Measurements from ENCODE around the gene SPDYE3. TPM values are rescaled to one million over a fixed set of nuclear protein-coding genes. Genes with fewer than 3 reads are reported as not detected.
"Not testable (repeated sequence)": the region's sequence is repeated elsewhere in the genome, so short reads cannot be mapped to it uniquely, and the experiment has no call there.

SPDYE3 gene
- polyA plus RNA-seq, 2 of the 4 experiments (the other 2 are of a cell fraction) = 0.04 TPM

- TF ChIP-seq CHD4 (IDR thresholded peaks at IDR 0.05; ENCODE audit: borderline replicate concordance) = no peak
Measured at GRCh38 chr7:100357131-100357561, 49.6 kb downstream of the SPDYE3 start (continued).

- no peak for FAIRE-seq
Measured at GRCh38 chr7:100358027-100358856, 50.7 kb downstream of the SPDYE3 start, which contains the start of gene PILRB. Gene PILRB (plus strand): TSS chr7:100358117. CDS start chr7:100358303, 186 bp downstream.

GRCh38 chr7:100358857-100359212 is 51.3 kb downstream of the SPDYE3 start:
- no peak for TF ChIP-seq TP53 (CRISPR knock-in tag; IDR thresholded peaks at IDR 0.05)
- TF ChIP-seq REST (IDR thresholded peaks at IDR 0.05) = no peak
- no peak for TF ChIP-seq RCOR1 (IDR thresholded peaks at IDR 0.05; ENCODE audit: low read depth, low read length)
- no peak for TF ChIP-seq FOSB (CRISPR knock-in tag; IDR thresholded peaks at IDR 0.05)
- TF ChIP-seq ZNF302 (CRISPR knock-in tag; IDR thresholded peaks at IDR 0.05) = no peak
- DNase-seq (ENCODE audit: low read depth in 1 of 2, low spot score in 1 of 2) = no peak
- H3K4me1 ChIP-seq = no peaks in the 10 kb centered on the region
- ChIA-PET POLR2A (no interaction called here), CTCF (interaction anchor here (0.7 to 1.7 kb wide), 4 partner anchors 9 to 49 kb away, joined by 3 to 5 read pairs (median 3); no protein-coding TSS in a partner anchor)
- no peak overlapping the region for H3K4me3 ChIP-seq
- H3K27ac ChIP-seq = no peak overlapping the region
- WGBS (ENCODE audit: missing lambda C conversion rate) = 95% methylated on average over 8 of the region's 8 CpGs
- FAIRE-seq = no peak
- no peaks in the 10 kb centered on the region for H3K9me3 ChIP-seq
- no peak overlapping the region for H3K4me2 ChIP-seq
- ATAC-seq = 0 out of 6 replicates have a peak, but pooled peaks of 1 of the 2 experiments have one; percentile 3

More at GRCh38 chr7:100358027-100358856, 50.7 kb downstream of the SPDYE3 start, which contains the start of gene PILRB:
- CTCF ChIA-PET = interaction anchor here (0.7 kb wide), 1 partner anchor 10 kb away, joined by 3 read pairs; no protein-coding TSS in a partner anchor
- POLR2A ChIA-PET = no interaction called here
- H3K27ac ChIP-seq = no peak within 1 kb of the TSS
- H3K4me2 ChIP-seq = no peak within 1 kb of the TSS
- H3K9me3 ChIP-seq = no peaks in the 10 kb centered on the region
- no peak within 1 kb of the TSS for H3K4me3 ChIP-seq
- TF ChIP-seq POLR2AphosphoS2 (conservative IDR thresholded peaks at IDR 0.05; ENCODE audit: low read length) (0 out of 2 replicates have a peak, but pooled peaks have one; percentile 55), EP300 (IDR thresholded peaks at IDR 0.05) (no peak)
- 93% methylated on average over 9 of the region's 11 CpGs for WGBS (ENCODE audit: missing lambda C conversion rate)
- ATAC-seq = peak; percentile 14 to 40; a peak in 4 of 6 replicates
- DNase-seq (ENCODE audit: low read depth in 1 of 2, low spot score in 1 of 2) = no peak
- no peaks in the 10 kb centered on the region for H3K4me1 ChIP-seq

- Histone ChIP-seq H3K4me3 (no peak overlapping the region), H3K9me3 (no peaks in the 10 kb centered on the region), H3K4me1 (no peaks in the 10 kb centered on the region), H3K27ac (no peak overlapping the region), H3K4me2 (no peak overlapping the region)
- ChIA-PET POLR2A (no interaction called here), CTCF (interaction anchor here (1.7 kb wide), 1 partner anchor 41 kb away, joined by 3 read pairs; no protein-coding TSS in a partner anchor)
- ATAC-seq = no peak
- FAIRE-seq = no peak
- no peak for TF ChIP-seq PHF8 (IDR thresholded peaks at IDR 0.05; ENCODE audit: borderline replicate concordance, low read depth)
- peak; percentile 95 for TF ChIP-seq ZFP36 (IDR thresholded peaks at IDR 0.05; ENCODE audit: borderline replicate concordance, partially characterized antibody)
- DNase-seq (ENCODE audit: low read depth in 1 of 2, low spot score in 1 of 2) = no peak
- WGBS (ENCODE audit: missing lambda C conversion rate) = 90% methylated on average over 3 of the region's 3 CpGs
Measured at GRCh38 chr7:100360135-100360854, 52.8 kb downstream of the SPDYE3 start.

GRCh38 chr7:100363098-100363497 is 55.6 kb downstream of the SPDYE3 start:
- Histone ChIP-seq H3K4me3 (no peak overlapping the region), H3K4me2 (no peak overlapping the region), H3K27ac (no peak overlapping the region), H3K9me3 (no peaks in the 10 kb centered on the region), H3K4me1 (no peaks in the 10 kb centered on the region)
- POLR2A ChIA-PET = no interaction called here
- CTCF ChIA-PET = no interaction called here
- DNase-seq (ENCODE audit: low read depth in 1 of 2, low spot score in 1 of 2) (no peak), ATAC-seq (no peak), FAIRE-seq (no peak)
- no peak for TF ChIP-seq JUNB (IDR thresholded peaks at IDR 0.05)
- no peak for TF ChIP-seq HDAC2 (IDR thresholded peaks at IDR 0.05)
- TF ChIP-seq ZC3H11A (IDR thresholded peaks at IDR 0.05) = no peak
- TF ChIP-seq JUN (IDR thresholded peaks at IDR 0.05) = no peak
- no peak for TF ChIP-seq KDM5A (IDR thresholded peaks at IDR 0.05)

- H3K27ac ChIP-seq; H3K4me3 ChIP-seq; H3K4me1 ChIP-seq; FAIRE-seq; POLR2A ChIA-PET; H3K9me3 ChIP-seq; ATAC-seq; H3K4me2 ChIP-seq; DNase-seq (ENCODE audit: low read depth in 1 of 2, low spot score in 1 of 2): not testable (repeated sequence)
- CTCF ChIA-PET = interaction anchor here (1.7 kb wide), 1 partner anchor 11 kb away, joined by 4 read pairs; no protein-coding TSS in a partner anchor
- WGBS (ENCODE audit: missing lambda C conversion rate) = 93% methylated on average over 7 of the region's 7 CpGs
Measured at GRCh38 chr7:100363797-100364196, 56.3 kb downstream of the SPDYE3 start.

All from A549 (cell line).